Measurements from ENCODE around the gene ERRFI1.
A peak's percentile ranks its signal among the peaks of the same experiment; 100 is the strongest.

ERRFI1 gene

GRCh38 chr1:8035289-8035688 is 9.2 kb upstream of the ERRFI1 start:
- Histone ChIP-seq H4K8ac (ENCODE audit: low read depth, low read length) (no peak overlapping the region), H3K4me3 (ENCODE audit: low read length in 2 of 2) (no peak overlapping the region), H3K18ac (ENCODE audit: low read length) (no peak overlapping the region), H2BK5ac (ENCODE audit: low read length) (no peak overlapping the region), H2BK15ac (ENCODE audit: low read length) (no peak overlapping the region), H4K91ac (ENCODE audit: low read depth, low read length, poor library complexity) (no peak overlapping the region), H2BK12ac (ENCODE audit: low read length) (no peak overlapping the region), H3K27me3 (ENCODE audit: control insufficient read depth in 3 of 3, insufficient read depth in 3 of 3, low read depth in 1 of 3, low read length in 3 of 3) (no peaks in the 10 kb centered on the region), H3K79me1 (ENCODE audit: low read depth, low read length) (no peaks in the 10 kb centered on the region), H2AK5ac (ENCODE audit: low read depth, low read length) (no peak overlapping the region), H3K9ac (ENCODE audit: low read depth, low read length, poor library complexity) (no peak overlapping the region), H3K4me2 (ENCODE audit: insufficient read depth, low read length, poor library complexity, severe bottlenecking) (no peak overlapping the region), H3K9me3 (replicated peaks in 1 of 2; ENCODE audit: control insufficient read depth in 2 of 2, insufficient read depth in 1 of 2, low read depth in 1 of 2, low read length in 2 of 2) (no peaks in the 10 kb centered on the region), H3K14ac (ENCODE audit: low read length) (no peak overlapping the region), H3K23ac (ENCODE audit: low read depth, low read length, poor library complexity) (no peak overlapping the region), H2BK120ac (ENCODE audit: low read depth, low read length) (no peak overlapping the region), H3K4me1 (ENCODE audit: control insufficient read depth in 2 of 2, insufficient read depth in 1 of 2, low read depth in 1 of 2, low read length in 2 of 2) (no peaks in the 10 kb centered on the region), H3K36me3 (replicated peaks in 1 of 2; ENCODE audit: control insufficient read depth in 2 of 2, insufficient read depth in 2 of 2, low read length in 2 of 2) (no peaks in the 10 kb centered on the region), H3K4ac (ENCODE audit: low read length) (no peak overlapping the region), H2AFZ (ENCODE audit: low read length) (no peak overlapping the region), H3K27ac (replicated peaks; ENCODE audit: low read length) (no peak overlapping the region)
- no peak for DNase-seq (ENCODE audit: low spot score)
- no CpG with 5 or more reads among the region's 4 CpGs for WGBS, 2 donors (ENCODE audit: extremely low coverage in 2 of 2, insufficient read length in 2 of 2, insufficient replicate concordance in 1 of 2)

- Histone ChIP-seq H3K36me3 (replicated peaks in 1 of 2; ENCODE audit: control insufficient read depth in 2 of 2, insufficient read depth in 2 of 2, low read length in 2 of 2) (no peaks in the 10 kb centered on the region), H3K4ac (ENCODE audit: low read length) (no peak overlapping the region), H2BK120ac (ENCODE audit: low read depth, low read length) (no peak overlapping the region), H3K9me3 (replicated peaks in 1 of 2; ENCODE audit: control insufficient read depth in 2 of 2, insufficient read depth in 1 of 2, low read depth in 1 of 2, low read length in 2 of 2) (no peaks in the 10 kb centered on the region), H2AFZ (ENCODE audit: low read length) (no peak overlapping the region), H3K23ac (ENCODE audit: low read depth, low read length, poor library complexity) (no peak overlapping the region), H3K18ac (ENCODE audit: low read length) (no peak overlapping the region), H3K27me3 (ENCODE audit: control insufficient read depth in 3 of 3, insufficient read depth in 3 of 3, low read depth in 1 of 3, low read length in 3 of 3) (no peaks in the 10 kb centered on the region), H3K4me3 (ENCODE audit: low read length in 2 of 2) (no peak overlapping the region), H2AK5ac (ENCODE audit: low read depth, low read length) (no peak overlapping the region), H3K9ac (ENCODE audit: low read depth, low read length, poor library complexity) (no peak overlapping the region), H4K8ac (ENCODE audit: low read depth, low read length) (no peak overlapping the region), H2BK15ac (ENCODE audit: low read length) (peak overlapping the region; percentile 1), H3K4me2 (ENCODE audit: insufficient read depth, low read length, poor library complexity, severe bottlenecking) (no peak overlapping the region), H2BK12ac (ENCODE audit: low read length) (no peak overlapping the region), H4K91ac (ENCODE audit: low read depth, low read length, poor library complexity) (no peak overlapping the region), H3K27ac (replicated peaks; ENCODE audit: low read length) (no peak overlapping the region), H3K4me1 (ENCODE audit: control insufficient read depth in 2 of 2, insufficient read depth in 1 of 2, low read depth in 1 of 2, low read length in 2 of 2) (no peaks in the 10 kb centered on the region), H3K79me1 (ENCODE audit: low read depth, low read length) (no peaks in the 10 kb centered on the region), H3K14ac (ENCODE audit: low read length) (no peak overlapping the region), H2BK5ac (ENCODE audit: low read length) (no peak overlapping the region)
- no peak for DNase-seq (ENCODE audit: low spot score)
- no CpG with 5 or more reads among the region's 6 CpGs for WGBS, 2 donors (ENCODE audit: extremely low coverage in 2 of 2, insufficient read length in 2 of 2, insufficient replicate concordance in 1 of 2)
These were observed 7.2 kb upstream of the ERRFI1 start for GRCh38 chr1:8033322-8033721.

- Histone ChIP-seq H4K8ac (ENCODE audit: low read depth, low read length) (no peak overlapping the region), H3K4me3 (ENCODE audit: low read length in 2 of 2) (no peak overlapping the region), H2AK5ac (ENCODE audit: low read depth, low read length) (no peak overlapping the region), H3K79me1 (ENCODE audit: low read depth, low read length) (no peaks in the 10 kb centered on the region), H2BK12ac (ENCODE audit: low read length) (no peak overlapping the region), H3K27ac (replicated peaks; ENCODE audit: low read length) (no peak overlapping the region), H3K27me3 (ENCODE audit: control insufficient read depth in 3 of 3, insufficient read depth in 3 of 3, low read depth in 1 of 3, low read length in 3 of 3) (no peaks in the 10 kb centered on the region), H3K4me2 (ENCODE audit: insufficient read depth, low read length, poor library complexity, severe bottlenecking) (no peak overlapping the region), H4K91ac (ENCODE audit: low read depth, low read length, poor library complexity) (no peak overlapping the region), H3K36me3 (replicated peaks in 1 of 2; ENCODE audit: control insufficient read depth in 2 of 2, insufficient read depth in 2 of 2, low read length in 2 of 2) (no peaks in the 10 kb centered on the region), H3K4me1 (ENCODE audit: control insufficient read depth in 2 of 2, insufficient read depth in 1 of 2, low read depth in 1 of 2, low read length in 2 of 2) (peaks cover 2 to 4% of the 10 kb centered on the region in 2 donors), H2BK5ac (ENCODE audit: low read length) (no peak overlapping the region), H2BK15ac (ENCODE audit: low read length) (no peak overlapping the region), H3K23ac (ENCODE audit: low read depth, low read length, poor library complexity) (no peak overlapping the region), H3K9ac (ENCODE audit: low read depth, low read length, poor library complexity) (no peak overlapping the region), H3K18ac (ENCODE audit: low read length) (no peak overlapping the region), H3K14ac (ENCODE audit: low read length) (no peak overlapping the region), H3K4ac (ENCODE audit: low read length) (no peak overlapping the region), H2AFZ (ENCODE audit: low read length) (no peak overlapping the region), H2BK120ac (ENCODE audit: low read depth, low read length) (no peak overlapping the region), H3K9me3 (replicated peaks in 1 of 2; ENCODE audit: control insufficient read depth in 2 of 2, insufficient read depth in 1 of 2, low read depth in 1 of 2, low read length in 2 of 2) (no peaks in the 10 kb centered on the region)
- DNase-seq (ENCODE audit: low spot score) = no peak
- no CpG with 5 or more reads among the region's 3 CpGs for WGBS, 2 donors (ENCODE audit: extremely low coverage in 2 of 2, insufficient read length in 2 of 2, insufficient replicate concordance in 1 of 2)
These were observed 6.3 kb upstream of the ERRFI1 start for GRCh38 chr1:8032366-8032910.

- no peak for DNase-seq (ENCODE audit: low spot score)
- no peak overlapping the region for H2AFZ ChIP-seq (ENCODE audit: low read length)
These were observed 5.2 kb upstream of the ERRFI1 start for GRCh38 chr1:8031176-8031785.

More at GRCh38 chr1:8031176-8031785, 5.2 kb upstream of the ERRFI1 start:
- Histone ChIP-seq H2BK15ac (ENCODE audit: low read length) (no peak overlapping the region), H3K36me3 (replicated peaks in 1 of 2; ENCODE audit: control insufficient read depth in 2 of 2, insufficient read depth in 2 of 2, low read length in 2 of 2) (no peaks in the 10 kb centered on the region), H2BK5ac (ENCODE audit: low read length) (no peak overlapping the region), H3K79me1 (ENCODE audit: low read depth, low read length) (no peaks in the 10 kb centered on the region), H3K4me1 (ENCODE audit: control insufficient read depth in 2 of 2, insufficient read depth in 1 of 2, low read depth in 1 of 2, low read length in 2 of 2) (peaks cover 11 to 12% of the 10 kb centered on the region in 2 donors), H4K91ac (ENCODE audit: low read depth, low read length, poor library complexity) (no peak overlapping the region), H3K9me3 (replicated peaks in 1 of 2; ENCODE audit: control insufficient read depth in 2 of 2, insufficient read depth in 1 of 2, low read depth in 1 of 2, low read length in 2 of 2) (no peaks in the 10 kb centered on the region), H3K14ac (ENCODE audit: low read length) (no peak overlapping the region), H2BK12ac (ENCODE audit: low read length) (no peak overlapping the region), H4K8ac (ENCODE audit: low read depth, low read length) (no peak overlapping the region), H2BK120ac (ENCODE audit: low read depth, low read length) (no peak overlapping the region), H3K4me3 (ENCODE audit: low read length in 2 of 2) (no peak overlapping the region), H3K18ac (ENCODE audit: low read length) (no peak overlapping the region), H3K27me3 (ENCODE audit: control insufficient read depth in 3 of 3, insufficient read depth in 3 of 3, low read depth in 1 of 3, low read length in 3 of 3) (peaks cover 0 to 3% (median 0%) of the 10 kb centered on the region in 3 experiments), H3K27ac (replicated peaks; ENCODE audit: low read length) (no peak overlapping the region), H3K23ac (ENCODE audit: low read depth, low read length, poor library complexity) (no peak overlapping the region), H3K9ac (ENCODE audit: low read depth, low read length, poor library complexity) (no peak overlapping the region), H2AK5ac (ENCODE audit: low read depth, low read length) (no peak overlapping the region), H3K4ac (ENCODE audit: low read length) (no peak overlapping the region), H3K4me2 (ENCODE audit: insufficient read depth, low read length, poor library complexity, severe bottlenecking) (no peak overlapping the region)
- WGBS, 2 donors (ENCODE audit: extremely low coverage in 2 of 2, insufficient read length in 2 of 2, insufficient replicate concordance in 1 of 2) = no CpG with 5 or more reads among the region's 9 CpGs
